ENCODE data around the gene ACER3. TPM values are rescaled to one million over a fixed set of nuclear protein-coding genes. Genes with fewer than 3 reads are reported as not detected.
"Not testable (repeated sequence)": the region's sequence is repeated elsewhere in the genome, so short reads cannot be mapped to it uniquely, and the experiment has no call there.

Gene ACER3
- total and polyA plus RNA-seq, 2 experiments from 2014 or later: 6.2 to 26.5 TPM

DNA sequence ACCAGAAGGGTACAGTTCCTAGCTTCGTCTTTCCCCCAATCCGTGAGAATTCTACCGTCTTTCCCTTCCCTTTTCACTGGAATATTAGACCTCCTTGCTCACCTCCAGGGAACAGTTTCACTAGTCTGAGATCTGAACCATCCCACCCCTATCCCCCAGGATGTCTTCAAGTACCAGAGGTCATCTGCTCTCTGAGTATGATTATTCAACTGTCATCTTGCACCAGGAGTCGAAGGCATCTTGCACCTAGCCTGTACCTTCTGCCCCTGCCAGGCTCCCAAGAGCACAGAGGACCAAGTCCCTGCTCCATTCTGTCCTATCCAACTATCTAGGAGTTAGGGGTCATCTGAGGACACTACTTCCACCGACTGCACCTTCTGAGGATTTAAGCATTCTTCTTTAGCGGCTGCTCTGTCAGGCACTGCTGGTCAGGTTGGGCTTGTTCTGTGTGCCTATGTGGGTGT is 804 bp downstream of the ACER3 start (continued):
- TF ChIP-seq, protein P1, sequence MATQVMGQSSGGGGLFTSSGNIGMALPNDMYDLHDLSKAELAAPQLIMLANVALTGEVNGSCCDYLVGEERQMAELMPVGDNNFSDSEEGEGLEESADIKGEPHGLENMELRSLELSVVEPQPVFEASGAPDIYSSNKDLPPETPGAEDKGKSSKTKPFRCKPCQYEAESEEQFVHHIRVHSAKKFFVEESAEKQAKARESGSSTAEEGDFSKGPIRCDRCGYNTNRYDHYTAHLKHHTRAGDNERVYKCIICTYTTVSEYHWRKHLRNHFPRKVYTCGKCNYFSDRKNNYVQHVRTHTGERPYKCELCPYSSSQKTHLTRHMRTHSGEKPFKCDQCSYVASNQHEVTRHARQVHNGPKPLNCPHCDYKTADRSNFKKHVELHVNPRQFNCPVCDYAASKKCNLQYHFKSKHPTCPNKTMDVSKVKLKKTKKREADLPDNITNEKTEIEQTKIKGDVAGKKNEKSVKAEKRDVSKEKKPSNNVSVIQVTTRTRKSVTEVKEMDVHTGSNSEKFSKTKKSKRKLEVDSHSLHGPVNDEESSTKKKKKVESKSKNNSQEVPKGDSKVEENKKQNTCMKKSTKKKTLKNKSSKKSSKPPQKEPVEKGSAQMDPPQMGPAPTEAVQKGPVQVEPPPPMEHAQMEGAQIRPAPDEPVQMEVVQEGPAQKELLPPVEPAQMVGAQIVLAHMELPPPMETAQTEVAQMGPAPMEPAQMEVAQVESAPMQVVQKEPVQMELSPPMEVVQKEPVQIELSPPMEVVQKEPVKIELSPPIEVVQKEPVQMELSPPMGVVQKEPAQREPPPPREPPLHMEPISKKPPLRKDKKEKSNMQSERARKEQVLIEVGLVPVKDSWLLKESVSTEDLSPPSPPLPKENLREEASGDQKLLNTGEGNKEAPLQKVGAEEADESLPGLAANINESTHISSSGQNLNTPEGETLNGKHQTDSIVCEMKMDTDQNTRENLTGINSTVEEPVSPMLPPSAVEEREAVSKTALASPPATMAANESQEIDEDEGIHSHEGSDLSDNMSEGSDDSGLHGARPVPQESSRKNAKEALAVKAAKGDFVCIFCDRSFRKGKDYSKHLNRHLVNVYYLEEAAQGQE (IDR thresholded peaks at IDR 0.05; ENCODE audit: unreplicated experiment): no peak

DNA sequence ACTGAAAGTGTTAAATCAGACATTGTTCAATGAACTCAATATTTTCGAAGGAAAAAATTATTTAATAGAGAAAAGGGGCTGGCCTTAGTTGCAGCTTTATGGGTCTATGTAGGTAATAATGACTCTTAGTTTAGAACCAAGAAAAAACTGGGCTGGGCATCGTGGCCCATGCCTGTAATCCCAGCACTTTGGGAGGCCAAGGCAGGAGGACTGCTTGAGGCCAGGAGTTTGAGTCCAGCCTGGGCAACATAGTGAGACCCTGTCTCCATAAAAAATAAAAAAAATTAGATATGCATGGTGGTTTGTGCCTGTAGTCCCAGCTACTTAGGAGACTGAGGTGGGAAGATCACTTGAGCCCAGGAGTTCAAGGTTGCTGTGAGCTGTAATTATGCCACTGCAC is 2.1 kb downstream of the ACER3 start:
- H3K27me3 ChIP-seq (ENCODE audit: insufficient read depth); H3K27ac Mint-ChIP-seq; H3K36me3 ChIP-seq (ENCODE audit: insufficient read depth); H3K9me3 Mint-ChIP-seq; DNase-seq (ENCODE audit: low spot score); H3K36me3 Mint-ChIP-seq (ENCODE audit: low read depth); H2AFZ ChIP-seq; ATAC-seq; H3K4me3 Mint-ChIP-seq; H3F3A ChIP-seq (replicated peaks; ENCODE audit: low read depth); H3K27me3 Mint-ChIP-seq (ENCODE audit: insufficient read depth, low read depth, poor library complexity); H4K20me1 ChIP-seq (replicated peaks; ENCODE audit: insufficient read depth); H3K4me2 ChIP-seq; H3K4me3 ChIP-seq; H3K9me2 ChIP-seq (ENCODE audit: insufficient read depth); H3K27ac ChIP-seq (ENCODE audit: low read depth): not testable (repeated sequence)
- H3K4me1 ChIP-seq (ENCODE audit: insufficient read depth): peaks cover 19% of the 10 kb centered on the region
- peaks cover 18% of the 10 kb centered on the region for H3K4me1 Mint-ChIP-seq
- H3K79me2 ChIP-seq (replicated peaks; ENCODE audit: insufficient read depth): peaks cover 17% of the 10 kb centered on the region

DNA sequence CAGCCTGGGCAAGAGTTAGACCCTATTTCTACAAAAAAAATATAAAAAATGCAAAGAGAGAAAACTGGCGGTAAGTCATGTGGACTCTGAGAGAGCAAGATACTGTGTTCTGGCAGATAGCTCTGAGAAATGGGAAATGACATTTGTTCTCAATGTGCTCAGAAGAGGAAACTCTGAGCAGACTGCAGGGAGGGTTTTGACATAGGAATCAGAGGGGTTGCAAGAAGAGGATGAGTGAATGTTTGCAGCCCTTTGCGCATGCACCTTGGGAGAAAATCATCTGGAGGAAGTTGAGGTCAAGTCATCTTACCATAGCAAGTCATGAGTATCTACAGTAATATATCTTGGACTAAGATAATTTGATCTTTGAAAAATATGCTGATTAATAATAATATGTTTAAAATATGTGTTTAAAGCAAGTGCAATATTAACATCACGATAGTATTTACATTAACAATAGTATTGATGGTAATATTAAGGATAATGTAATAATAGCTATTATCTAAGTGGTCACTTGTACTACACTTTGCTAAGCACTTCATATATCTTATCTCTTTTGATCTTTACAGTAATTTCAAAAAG is 2.6 kb downstream of the ACER3 start:
- Mint-ChIP-seq H3K27ac (no peak overlapping the region; the same call in 1 of the 2 replicates), H3K9me3 (no peaks in the 10 kb centered on the region), H3K27me3 (ENCODE audit: insufficient read depth, low read depth, poor library complexity) (peaks cover 8% of the 10 kb centered on the region)

More for the DNA sequence above, 2.6 kb downstream of the ACER3 start:
- H3K79me2 ChIP-seq (replicated peaks; ENCODE audit: insufficient read depth): peaks cover 17% of the 10 kb centered on the region
- DNase-seq (ENCODE audit: low spot score) (no peak), ATAC-seq (no peak)
- no peaks in the 10 kb centered on the region for H3K27me3 ChIP-seq (ENCODE audit: insufficient read depth)
- no peak for TF ChIP-seq CREB1 (CRISPR knock-in tag; IDR thresholded peaks at IDR 0.05; ENCODE audit: low read depth)
- Mint-ChIP-seq H3K4me3 (no peak overlapping the region), H3K4me1 (peaks cover 18% of the 10 kb centered on the region), H3K36me3 (ENCODE audit: low read depth) (no peaks in the 10 kb centered on the region; the same call in 2 of the 3 replicates)
- no peaks in the 10 kb centered on the region for H3K9me2 ChIP-seq (ENCODE audit: insufficient read depth)
- peaks cover 19% of the 10 kb centered on the region for H3K4me1 ChIP-seq (ENCODE audit: insufficient read depth)
- H4K20me1 ChIP-seq (replicated peaks; ENCODE audit: insufficient read depth): peaks cover 8% of the 10 kb centered on the region; the same call in 1 of the 2 replicates
- no peak overlapping the region for H3K27ac ChIP-seq (ENCODE audit: low read depth)
- H3F3A ChIP-seq (replicated peaks; ENCODE audit: low read depth): no peaks in the 10 kb centered on the region
- no peak overlapping the region for H3K4me3 ChIP-seq
- H2AFZ ChIP-seq: no peak overlapping the region
- H3K36me3 ChIP-seq (ENCODE audit: insufficient read depth): no peaks in the 10 kb centered on the region
- H3K4me2 ChIP-seq: no peak overlapping the region
